Liver (tissue), 3 donors: ENCODE measurements around the gene GNA15.

Source experiments
- EGR1 ChIP-seq, 2 donors: IDR thresholded peaks; 2 replicates each; pipeline ENCODE4 v1.6.1; 2016 to 2018; ENCODE audit warnings: antibody characterized with exemption in 2 of 2, low read depth in 2 of 2
- FOXA1 ChIP-seq: IDR thresholded peaks from 2 replicates; pipeline ENCODE4 v1.6.1; 2016; ENCODE audit warnings: antibody characterized with exemption
- GABPA ChIP-seq, 2 donors: IDR thresholded peaks in 1 of 2; conservative IDR thresholded peaks in 1 of 2; 2 replicates each; pipeline ENCODE4 v1.6.1; 2016; ENCODE audit warnings: antibody characterized with exemption in 2 of 2, mild to moderate bottlenecking in 1 of 2, moderate library complexity in 1 of 2
- JUND ChIP-seq, 2 donors: IDR thresholded peaks; 2 replicates each; pipeline ENCODE4 v1.6.1; 2016; ENCODE audit warnings: antibody characterized with exemption in 2 of 2
- NR2F2 ChIP-seq: IDR thresholded peaks from 2 replicates; pipeline ENCODE4 v1.6.1; 2016; ENCODE audit warnings: antibody characterized with exemption
- RAD21 ChIP-seq, 2 donors: IDR thresholded peaks; 2 replicates each; pipeline ENCODE4 v1.6.1; 2016; ENCODE audit warnings: antibody characterized with exemption in 2 of 2, mild to moderate bottlenecking in 2 of 2
- SP1 ChIP-seq: IDR thresholded peaks from 2 replicates; pipeline ENCODE4 v1.6.1; 2018; ENCODE audit warnings: antibody characterized with exemption, mild to moderate bottlenecking
- TAF1 ChIP-seq: conservative IDR thresholded peaks from 2 replicates; pipeline ENCODE4 v1.6.1; 2016; ENCODE audit warnings: antibody characterized with exemption, mild to moderate bottlenecking
- YY1 ChIP-seq: IDR thresholded peaks from 2 replicates; pipeline ENCODE4 v1.6.1; 2016; ENCODE audit warnings: antibody characterized with exemption, mild to moderate bottlenecking
- TF ChIP-seq, protein P1 (sequence below): fragments of 150-350 bp; IDR thresholded peaks from 2 replicates; pipeline ENCODE4 v1.5.1; 2017; ENCODE audit warnings: improper control_type of control experiment, low read depth, low read length; ENCODE audit not compliant: missing input control
- donor health status: healthy.
- donor health status: healthy.

GRCh38 chr19:3153286-3154230 lies 17.7 kb downstream of the GNA15 start:
- no peak for TF ChIP-seq YY1
- no peak for TF ChIP-seq TAF1
- TF ChIP-seq, protein P1, sequence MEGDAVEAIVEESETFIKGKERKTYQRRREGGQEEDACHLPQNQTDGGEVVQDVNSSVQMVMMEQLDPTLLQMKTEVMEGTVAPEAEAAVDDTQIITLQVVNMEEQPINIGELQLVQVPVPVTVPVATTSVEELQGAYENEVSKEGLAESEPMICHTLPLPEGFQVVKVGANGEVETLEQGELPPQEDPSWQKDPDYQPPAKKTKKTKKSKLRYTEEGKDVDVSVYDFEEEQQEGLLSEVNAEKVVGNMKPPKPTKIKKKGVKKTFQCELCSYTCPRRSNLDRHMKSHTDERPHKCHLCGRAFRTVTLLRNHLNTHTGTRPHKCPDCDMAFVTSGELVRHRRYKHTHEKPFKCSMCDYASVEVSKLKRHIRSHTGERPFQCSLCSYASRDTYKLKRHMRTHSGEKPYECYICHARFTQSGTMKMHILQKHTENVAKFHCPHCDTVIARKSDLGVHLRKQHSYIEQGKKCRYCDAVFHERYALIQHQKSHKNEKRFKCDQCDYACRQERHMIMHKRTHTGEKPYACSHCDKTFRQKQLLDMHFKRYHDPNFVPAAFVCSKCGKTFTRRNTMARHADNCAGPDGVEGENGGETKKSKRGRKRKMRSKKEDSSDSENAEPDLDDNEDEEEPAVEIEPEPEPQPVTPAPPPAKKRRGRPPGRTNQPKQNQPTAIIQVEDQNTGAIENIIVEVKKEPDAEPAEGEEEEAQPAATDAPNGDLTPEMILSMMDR: no peak
- TF ChIP-seq GABPA (IDR thresholded peaks at IDR 0.05 in 1 of 2, conservative IDR thresholded peaks at IDR 0.05 in 1 of 2): no peak
- TF ChIP-seq NR2F2: no peak
- no peak for TF ChIP-seq SP1
- no peak for TF ChIP-seq FOXA1
- no peak for TF ChIP-seq RAD21 (IDR thresholded peaks at IDR 0.05)
- TF ChIP-seq JUND (IDR thresholded peaks at IDR 0.05): no peak
- no peak for TF ChIP-seq EGR1 (IDR thresholded peaks at IDR 0.05; ENCODE audit: low read depth in 2 of 2)
